Endodermal cell (in vitro differentiated cells): ENCODE results near the gene PFAS. TPM values are rescaled to one million over a fixed set of nuclear protein-coding genes. Genes with fewer than 3 reads are reported as not detected.

Experiments used
- DNase-seq: peaks from one replicate; pipeline ENCODE4 v3.0.0-alpha.2; 2017
- H3K27ac ChIP-seq: 2 replicates; pipeline ENCODE4 v1.5.1; 2013; ENCODE audit warnings: mild to moderate bottlenecking, low read depth, low read length, moderate library complexity
- H3K27me3 ChIP-seq: 2 replicates; pipeline ENCODE4 v1.6.1; 2013; ENCODE audit warnings: mild to moderate bottlenecking, low read length, moderate library complexity; ENCODE audit not compliant: insufficient read depth, control insufficient read depth, poor library complexity, severe bottlenecking
- H3K36me3 ChIP-seq: 2 replicates; pipeline ENCODE4 v1.7.0; 2013; ENCODE audit warnings: mild to moderate bottlenecking, low read length, moderate library complexity; ENCODE audit not compliant: control insufficient read depth, insufficient read depth
- H3K4me1 ChIP-seq: one replicate; pipeline ENCODE4 v1.7.0; 2013; ENCODE audit warnings: low read length; ENCODE audit not compliant: control insufficient read depth, insufficient read depth
- H3K4me3 ChIP-seq: 2 replicates; pipeline ENCODE4 v1.5.1; 2013; ENCODE audit warnings: mild to moderate bottlenecking, low read length, moderate library complexity
- H3K9ac ChIP-seq: 2 replicates; pipeline ENCODE4 v1.6.1; 2013; ENCODE audit warnings: mild to moderate bottlenecking, low read length, moderate library complexity; ENCODE audit not compliant: poor library complexity, severe bottlenecking; ENCODE audit errors: extremely low read depth
- H3K9me3 ChIP-seq: 2 replicates; pipeline ENCODE4 v1.6.1; 2013; ENCODE audit warnings: mild to moderate bottlenecking, low read length, moderate library complexity; ENCODE audit not compliant: control insufficient read depth
- H3K27ac Mint-ChIP-seq: 2 replicates; pipeline ENCODE4 v1.8.0; 2020; ENCODE audit warnings: mixed read lengths
- H3K27me3 Mint-ChIP-seq: 2 replicates; pipeline ENCODE4 v1.8.0; 2021; ENCODE audit warnings: mild to moderate bottlenecking, mixed read lengths; ENCODE audit not compliant: insufficient read depth
- H3K36me3 Mint-ChIP-seq: 2 replicates; pipeline ENCODE4 v1.8.0; 2020; ENCODE audit warnings: low read depth, mixed read lengths
- H3K4me1 Mint-ChIP-seq: 2 replicates; pipeline ENCODE4 v1.8.0; 2020; ENCODE audit warnings: mixed read lengths
- H3K4me3 Mint-ChIP-seq: 2 replicates; pipeline ENCODE4 v1.8.0; 2020; ENCODE audit warnings: mild to moderate bottlenecking, moderate library complexity, mixed read lengths
- H3K9me3 Mint-ChIP-seq: 2 replicates; pipeline ENCODE4 v1.8.0; 2020; ENCODE audit warnings: mild to moderate bottlenecking, mixed read lengths
- WGBS, 2 experiments: methylation state at CpG; one replicate each; pipeline versions ENCODE4 v1.1.5 to v1.1.7; 2013; ENCODE audit warnings: missing lambda C conversion rate in 2 of 2, mixed read lengths in 1 of 2; ENCODE audit not compliant: insufficient coverage in 1 of 2, insufficient read length in 1 of 2; 5-methylcytosine and 5-hydroxymethylcytosine counted together
- total RNA-seq, 2 donors: library from RNA; stranded (reverse); fragmentation: NEBNext Ultra II Directional in 1 of 2; extraction: Animal tissue kit (Norgen Biotek cat#: 25700) in 1 of 2; gene quantifications; 2 replicates in 1 of 2; 3 replicates in 1 of 2; pipeline ENCODE4 v1.2.1, GENCODE V29; 2021
- TF ChIP-seq, protein P1 (sequence below): fragments of 200-600 bp; sonication (generic); conservative IDR thresholded peaks from 2 replicates; pipeline ENCODE4 v1.5.0; 2021; ENCODE audit warnings: antibody characterized with exemption, mild to moderate bottlenecking

The PFAS gene
- total RNA-seq, 2 donors from 2014 or later, result 119 to 158 TPM

GRCh38 chr17:8226536-8227237 is 22.4 kb upstream of the PFAS start:
- DNase-seq, result peak; percentile 97
- peak overlapping the region; percentile 79 for H3K4me3 ChIP-seq
- H3K9ac ChIP-seq, result peak overlapping the region; percentile 49
- no peaks in the 10 kb centered on the region for H3K9me3 ChIP-seq
- peak overlapping the region; percentile 65 for H3K27ac ChIP-seq
- Mint-ChIP-seq H3K27ac (peak overlapping the region; percentile 92), H3K4me3 (peak overlapping the region; percentile 63), H3K27me3 (no peaks in the 10 kb centered on the region), H3K4me1 (peaks cover 3% of the 10 kb centered on the region), H3K36me3 (peaks cover 36% of the 10 kb centered on the region), H3K9me3 (no peaks in the 10 kb centered on the region)
- 6 to 7% methylated on average over 22 to 31 of the region's 32 CpGs for WGBS, 2 experiments
- H3K27me3 ChIP-seq, result no peaks in the 10 kb centered on the region
- peaks cover 47% of the 10 kb centered on the region for H3K36me3 ChIP-seq
- H3K4me1 ChIP-seq, result no peaks in the 10 kb centered on the region
- TF ChIP-seq, protein P1, sequence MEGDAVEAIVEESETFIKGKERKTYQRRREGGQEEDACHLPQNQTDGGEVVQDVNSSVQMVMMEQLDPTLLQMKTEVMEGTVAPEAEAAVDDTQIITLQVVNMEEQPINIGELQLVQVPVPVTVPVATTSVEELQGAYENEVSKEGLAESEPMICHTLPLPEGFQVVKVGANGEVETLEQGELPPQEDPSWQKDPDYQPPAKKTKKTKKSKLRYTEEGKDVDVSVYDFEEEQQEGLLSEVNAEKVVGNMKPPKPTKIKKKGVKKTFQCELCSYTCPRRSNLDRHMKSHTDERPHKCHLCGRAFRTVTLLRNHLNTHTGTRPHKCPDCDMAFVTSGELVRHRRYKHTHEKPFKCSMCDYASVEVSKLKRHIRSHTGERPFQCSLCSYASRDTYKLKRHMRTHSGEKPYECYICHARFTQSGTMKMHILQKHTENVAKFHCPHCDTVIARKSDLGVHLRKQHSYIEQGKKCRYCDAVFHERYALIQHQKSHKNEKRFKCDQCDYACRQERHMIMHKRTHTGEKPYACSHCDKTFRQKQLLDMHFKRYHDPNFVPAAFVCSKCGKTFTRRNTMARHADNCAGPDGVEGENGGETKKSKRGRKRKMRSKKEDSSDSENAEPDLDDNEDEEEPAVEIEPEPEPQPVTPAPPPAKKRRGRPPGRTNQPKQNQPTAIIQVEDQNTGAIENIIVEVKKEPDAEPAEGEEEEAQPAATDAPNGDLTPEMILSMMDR, result no peak

GRCh38 chr17:8227238-8227581 is 21.9 kb upstream of the PFAS start:
- peaks cover 52% of the 10 kb centered on the region for H3K36me3 ChIP-seq
- Mint-ChIP-seq H3K27ac (peak overlapping the region; percentile 92), H3K4me3 (peak overlapping the region; percentile 63), H3K27me3 (no peaks in the 10 kb centered on the region), H3K9me3 (no peaks in the 10 kb centered on the region), H3K4me1 (peaks cover 3% of the 10 kb centered on the region), H3K36me3 (peaks cover 40% of the 10 kb centered on the region)
- H3K4me1 ChIP-seq, result no peaks in the 10 kb centered on the region
- no peaks in the 10 kb centered on the region for H3K27me3 ChIP-seq
- WGBS, 2 experiments, result 91 to 100% methylated on average over 2 to 4 of the region's 4 CpGs
- DNase-seq, result peak; percentile 69
- no peak overlapping the region for H3K27ac ChIP-seq
- H3K9me3 ChIP-seq, result no peaks in the 10 kb centered on the region
- H3K4me3 ChIP-seq, result peak overlapping the region; percentile 79
- H3K9ac ChIP-seq, result peak overlapping the region; percentile 49
- TF ChIP-seq, protein P1, result no peak

DNA sequence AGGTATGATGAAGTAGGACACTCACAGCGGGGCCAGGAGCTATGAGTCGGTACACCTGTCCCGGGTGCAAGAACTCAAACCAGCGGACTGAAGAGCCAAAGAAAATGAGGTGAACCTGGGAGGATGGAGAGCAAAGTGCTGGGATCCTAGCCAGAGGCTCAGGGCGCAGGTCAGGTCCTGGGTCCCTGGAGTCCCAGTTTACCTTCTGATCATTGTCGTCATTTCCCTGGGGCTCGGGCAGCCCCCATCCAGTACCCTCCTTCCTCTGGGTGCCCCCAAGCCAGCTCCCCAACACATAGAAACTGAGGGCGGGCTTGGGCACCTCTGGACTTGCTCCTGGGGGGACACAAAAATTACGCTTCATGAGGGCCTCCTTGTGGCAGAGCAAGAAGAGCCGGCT is 17.4 kb upstream of the PFAS start:
- Histone ChIP-seq H3K4me3 (no peak overlapping the region), H3K9ac (no peak overlapping the region), H3K27ac (no peak overlapping the region), H3K4me1 (no peaks in the 10 kb centered on the region), H3K27me3 (no peaks in the 10 kb centered on the region), H3K9me3 (no peaks in the 10 kb centered on the region), H3K36me3 (peaks cover 95% of the 10 kb centered on the region)
- Mint-ChIP-seq H3K9me3 (no peaks in the 10 kb centered on the region), H3K36me3 (peaks cover 76% of the 10 kb centered on the region), H3K27ac (no peak overlapping the region), H3K4me1 (peaks cover 3% of the 10 kb centered on the region), H3K4me3 (no peak overlapping the region), H3K27me3 (no peaks in the 10 kb centered on the region)
- DNase-seq, result no peak
- TF ChIP-seq, protein P1, result no peak
- WGBS, 2 experiments, result 95 to 96% methylated on average over 9 to 10 of the region's 10 CpGs
